Endothelial cell of umbilical vein (primary cell): ENCODE data around the gene DUSP14. TPM values are rescaled to one million over a fixed set of nuclear protein-coding genes. Genes with fewer than 3 reads are reported as not detected.

Source experiments
- BruUV-seq: library from RNA; stranded (reverse); fragments of 400-500 nt; replicated peaks from 2 replicates; lab custom pipeline; 2021; lab: Mats Ljungman, UMichigan
- CTCF ChIA-PET: fragments of 300-600, 350-600 bp; sonication (Branson Sonifier 250); formaldehyde crosslinking; loops from one replicate; lab custom pipeline; 2021; ENCODE audit warnings: antibody characterized with exemption, inconsistent platforms; lab: Charles Lee
- POLR2A ChIA-PET: fragments of 300-600, 350-600 bp; sonication (Branson Sonifier 250); formaldehyde crosslinking; loops from one replicate; lab custom pipeline; 2021; ENCODE audit warnings: antibody characterized with exemption, inconsistent platforms; lab: Charles Lee
- DNase-seq: peaks from one replicate; pipeline ENCODE4 v3.0.0-alpha.2; 2011; ENCODE audit warnings: low read depth, low spot score
- FAIRE-seq: peaks from 2 replicates; lab custom pipeline; 2011; peaks lifted over from hg19 to GRCh38; lab: Jason Lieb, UNC
- H2AFZ ChIP-seq: 2 replicates; pipeline ENCODE4 v1.6.0; 2012; ENCODE audit warnings: low read depth, low read length, control low read depth, inconsistent platforms
- H3K27ac ChIP-seq: 2 replicates; pipeline ENCODE4 v1.5.1; 2011; ENCODE audit warnings: low read depth, mild to moderate bottlenecking, control low read depth, low read length, moderate library complexity; ENCODE audit not compliant: insufficient read depth
- H3K27me3 ChIP-seq, 2 experiments: 2 replicates each; pipeline versions ENCODE4 v1.6.0 to v1.6.1; 2011; ENCODE audit warnings: low read length in 2 of 2, mixed read lengths in 1 of 2; ENCODE audit not compliant: control insufficient read depth in 2 of 2, insufficient read depth in 2 of 2
- H3K36me3 ChIP-seq, 2 experiments: 2 replicates in 1 of 2; 3 replicates in 1 of 2; pipeline ENCODE4 v1.5.1; 2011; ENCODE audit warnings: low read length in 2 of 2, mild to moderate bottlenecking in 1 of 2, moderate library complexity in 1 of 2; ENCODE audit not compliant: control insufficient read depth in 2 of 2, insufficient read depth in 2 of 2; ENCODE audit errors: extremely low read depth in 1 of 2
- H3K4me1 ChIP-seq: 3 replicates; pipeline ENCODE4 v1.5.1; 2011; ENCODE audit warnings: mild to moderate bottlenecking, low read length; ENCODE audit not compliant: control insufficient read depth, insufficient read depth; ENCODE audit errors: extremely low read depth
- H3K4me2 ChIP-seq: 2 replicates; pipeline ENCODE4 v1.6.1; 2011; ENCODE audit warnings: low read length, control low read depth, mixed read lengths; ENCODE audit not compliant: insufficient read depth
- H3K4me3 ChIP-seq, 3 experiments: fragments of 200-600 bp in 1 of 3; sonication (generic), shearing (Covaris generic) in 1 of 3; replicated peaks in 1 of 3; 2 replicates each; pipeline ENCODE4 v1.5.1; 2011 to 2016; ENCODE audit warnings: control low read depth in 3 of 3, low read length in 3 of 3, mild to moderate bottlenecking in 2 of 3, inconsistent platforms in 1 of 3, low read depth in 1 of 3, moderate library complexity in 1 of 3; ENCODE audit not compliant: insufficient read depth in 1 of 3
- H3K79me2 ChIP-seq: 2 replicates; pipeline ENCODE4 v1.6.0; 2012; ENCODE audit warnings: low read length, inconsistent platforms; ENCODE audit not compliant: control insufficient read depth, insufficient read depth
- H3K9ac ChIP-seq: replicated peaks from 2 replicates; pipeline ENCODE3; 2011; ENCODE audit warnings: low read length, control low read depth; ENCODE audit not compliant: insufficient read depth; ENCODE audit errors: extremely low read depth
- H3K9me1 ChIP-seq: replicated peaks from 3 replicates; pipeline ENCODE4 v1.6.0; 2011; ENCODE audit warnings: mild to moderate bottlenecking, low read length; ENCODE audit not compliant: control insufficient read depth, insufficient read depth; ENCODE audit errors: extremely low read depth
- H3K9me3 ChIP-seq: replicated peaks from 2 replicates; pipeline ENCODE4 v1.5.1; 2012; ENCODE audit warnings: low read length, inconsistent platforms; ENCODE audit not compliant: control insufficient read depth, insufficient read depth
- H4K20me1 ChIP-seq: replicated peaks from 2 replicates; pipeline ENCODE3; 2011; ENCODE audit warnings: mild to moderate bottlenecking, low read length; ENCODE audit not compliant: control insufficient read depth, insufficient read depth; ENCODE audit errors: extremely low read depth
- CTCF ChIP-seq, 2 donors: IDR thresholded peaks; 1 replicate in 1 of 2; 2 replicates in 1 of 2; pipeline ENCODE4 v1.5.1; 2011; ENCODE audit warnings: low read length in 2 of 2, mild to moderate bottlenecking in 2 of 2, moderate library complexity in 2 of 2, control low read depth in 1 of 2, inconsistent platforms in 1 of 2, low read depth in 1 of 2; ENCODE audit not compliant: insufficient read depth in 1 of 2; ENCODE audit errors: extremely low read depth in 1 of 2
- EZH2 ChIP-seq: IDR thresholded peaks from 2 replicates; pipeline ENCODE4 v1.6.1; 2012; ENCODE audit warnings: borderline replicate concordance, low read depth, mild to moderate bottlenecking, moderate library complexity, low read length, inconsistent platforms; ENCODE audit not compliant: severe bottlenecking
- FOS ChIP-seq: IDR thresholded peaks from 2 replicates; pipeline ENCODE4 v1.6.1; 2011; ENCODE audit warnings: mild to moderate bottlenecking, low read length, moderate library complexity, borderline replicate concordance; ENCODE audit not compliant: insufficient read depth
- GATA2 ChIP-seq: IDR thresholded peaks from 2 replicates; pipeline ENCODE4 v1.7.0; 2011; ENCODE audit warnings: low read depth, mild to moderate bottlenecking, moderate library complexity, mixed read lengths, low read length; ENCODE audit not compliant: insufficient read length, insufficient read depth
- JUN ChIP-seq: IDR thresholded peaks from 2 replicates; pipeline ENCODE4 v1.6.1; 2011; ENCODE audit warnings: borderline replicate concordance, low read depth; ENCODE audit not compliant: insufficient read length, insufficient read depth
- MAX ChIP-seq: IDR thresholded peaks from 2 replicates; pipeline ENCODE4 v1.6.1; 2011; ENCODE audit not compliant: insufficient read depth, insufficient read length
- MYC ChIP-seq: IDR thresholded peaks from one replicate; pipeline ENCODE4 v1.6.1; 2011; ENCODE audit warnings: mild to moderate bottlenecking, low read depth, low read length
- POLR2A ChIP-seq: IDR thresholded peaks from 2 replicates; pipeline ENCODE4 v1.6.1; 2012; ENCODE audit warnings: low read depth, mild to moderate bottlenecking, control low read depth, low read length
- POLR2AphosphoS5 ChIP-seq: IDR thresholded peaks from 2 replicates; pipeline ENCODE4 v1.6.1; 2012; ENCODE audit warnings: low read depth, mild to moderate bottlenecking, control low read depth, low read length, moderate library complexity; ENCODE audit not compliant: insufficient read depth
- dilution Hi-C: fragments of 300-500 bp; cut with MboI; formaldehyde crosslinking; loops from one replicate; pipeline ENCODE4 v1.15.0; 2019; ENCODE audit warnings: low sequenced_read_pairs; ENCODE audit not compliant: extremely low pct_ligation_motif_present
- intact Hi-C: fragments of 100-400 bp; cut with micrococcal nuclease; formaldehyde crosslinking; loops from one replicate; pipeline ENCODE4 v1.10.0; 2022
- polyA plus RNA-seq, 4 experiments: library from polyadenylated mRNA; depleted of rRNA in 3 of 4; stranded (reverse) in 3 of 4; unstranded in 1 of 4; fragments of >200 nt; gene quantifications; 2 replicates each; pipeline versions ENCODE4 v1.2.1 to v1.2.3, GENCODE V29; 2011 to 2012; ENCODE audit warnings: missing spikeins in 1 of 4
- total RNA-seq: library from RNA; stranded (reverse); gene quantifications from 2 replicates; pipeline ENCODE4 v1.2.3, GENCODE V29; 2021

The DUSP14 gene
- total and polyA plus RNA-seq, 2 donors (not counting 3 experiments of a cell fraction or from before 2014, with no cell fraction given) = 36.4 to 62.5 TPM

- Histone ChIP-seq H3K4me1 (no peaks in the 10 kb centered on the region), H3K36me3 (peaks cover 14 to 21% of the 10 kb centered on the region in 2 experiments), H4K20me1 (no peaks in the 10 kb centered on the region), H3K4me3 (no peak overlapping the region), H3K27me3 (no peaks in the 10 kb centered on the region), H3K79me2 (peaks cover 7% of the 10 kb centered on the region), H3K9me1 (no peaks in the 10 kb centered on the region), H3K9me3 (no peaks in the 10 kb centered on the region), H3K27ac (no peak overlapping the region), H3K4me2 (no peak overlapping the region), H3K9ac (no peak overlapping the region), H2AFZ (no peak overlapping the region)
- no peak for DNase-seq
- no peak for FAIRE-seq
- intact Hi-C loops = no loop called here
- no TSS peak for BruUV-seq
- ChIA-PET CTCF (interaction anchor here (1.6 to 4.3 kb wide), 2 partner anchors 12 to 21 kb away, joined by 3 to 16 read pairs; no protein-coding TSS in a partner anchor), POLR2A (no interaction called here)
- dilution Hi-C loops = no loop called here
- TF ChIP-seq MAX = no peak
- no peak for TF ChIP-seq FOS
- no peak for TF ChIP-seq MYC
- no peak for TF ChIP-seq POLR2A
- TF ChIP-seq EZH2 = no peak
- no peak for TF ChIP-seq POLR2AphosphoS5
- no peak for TF ChIP-seq GATA2
- TF ChIP-seq JUN = no peak
- TF ChIP-seq CTCF (IDR thresholded peaks at IDR 0.05; ENCODE audit: extremely low read depth in 1 of 2, insufficient read depth in 1 of 2, low read depth in 1 of 2, low read length in 2 of 2) = no peak
These were observed 26.5 kb downstream of the DUSP14 start for GRCh38 chr17:37516127-37516571.
